Chondrocyte (in vitro differentiated cells): ENCODE measurements around the gene STMN1. TPM values are rescaled to one million over a fixed set of nuclear protein-coding genes. Genes with fewer than 3 reads are reported as not detected.

Experiments used
- DNase-seq: peaks from one replicate; pipeline ENCODE4 v3.0.0; 2021; ENCODE audit warnings: mixed read lengths, low spot score
- H3K27ac Mint-ChIP-seq: one replicate; pipeline ENCODE4 v1.8.0; 2021; ENCODE audit warnings: mild to moderate bottlenecking, moderate library complexity, mixed read lengths; ENCODE audit not compliant: unreplicated experiment
- H3K27me3 Mint-ChIP-seq: 2 replicates; pipeline ENCODE4 v1.8.0; 2021; ENCODE audit warnings: low read depth, mixed read lengths
- H3K36me3 Mint-ChIP-seq: 2 replicates; pipeline ENCODE4 v1.8.0; 2021; ENCODE audit warnings: low read depth, mixed read lengths
- H3K4me1 Mint-ChIP-seq: 2 replicates; pipeline ENCODE4 v1.8.0; 2021; ENCODE audit warnings: low read depth, mild to moderate bottlenecking, mixed read lengths
- H3K4me3 Mint-ChIP-seq: one replicate; pipeline ENCODE4 v1.8.0; 2021; ENCODE audit warnings: mild to moderate bottlenecking, moderate library complexity, mixed read lengths; ENCODE audit not compliant: unreplicated experiment
- H3K9me3 Mint-ChIP-seq: 2 replicates; pipeline ENCODE4 v1.8.0; 2021; ENCODE audit warnings: low read depth, mixed read lengths
- total RNA-seq: library from RNA; stranded (reverse); gene quantifications from 3 replicates; pipeline ENCODE4 v1.2.1, GENCODE V29; 2021
- TF ChIP-seq, protein P1 (sequence below): fragments of 200-600 bp; sonication (generic); IDR thresholded peaks from 2 replicates; pipeline ENCODE4 v1.5.0; 2021; ENCODE audit warnings: antibody characterized with exemption, mild to moderate bottlenecking, moderate library complexity

Gene STMN1
- total RNA-seq, 1 donor from 2014 or later: 152 TPM

DNA sequence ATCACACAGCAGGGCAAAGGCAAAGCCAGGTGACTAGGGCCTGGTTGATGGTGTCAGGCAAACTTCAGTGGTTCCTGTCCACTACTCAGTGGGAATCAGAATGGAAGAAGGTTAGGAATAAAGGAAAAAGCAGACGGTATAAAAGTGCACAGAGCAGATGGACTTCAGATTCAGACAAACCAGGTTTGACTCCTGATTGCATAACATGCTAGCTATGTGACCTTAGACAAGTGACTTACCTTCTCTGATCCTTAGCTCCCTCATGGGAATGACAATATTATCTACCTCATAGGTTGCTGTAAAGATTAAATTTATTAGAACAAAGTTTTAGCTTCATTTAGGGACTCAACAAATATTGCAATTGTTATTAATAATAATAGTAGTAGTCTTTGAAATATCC, 35.6 kb downstream of the STMN1 start:
- Mint-ChIP-seq H3K4me3 (no peak overlapping the region), H3K36me3 (peaks cover 5% of the 10 kb centered on the region), H3K27me3 (no peaks in the 10 kb centered on the region), H3K27ac (no peak overlapping the region), H3K9me3 (no peaks in the 10 kb centered on the region), H3K4me1 (peaks cover 18% of the 10 kb centered on the region)
- DNase-seq: no peak
- TF ChIP-seq, protein P1, sequence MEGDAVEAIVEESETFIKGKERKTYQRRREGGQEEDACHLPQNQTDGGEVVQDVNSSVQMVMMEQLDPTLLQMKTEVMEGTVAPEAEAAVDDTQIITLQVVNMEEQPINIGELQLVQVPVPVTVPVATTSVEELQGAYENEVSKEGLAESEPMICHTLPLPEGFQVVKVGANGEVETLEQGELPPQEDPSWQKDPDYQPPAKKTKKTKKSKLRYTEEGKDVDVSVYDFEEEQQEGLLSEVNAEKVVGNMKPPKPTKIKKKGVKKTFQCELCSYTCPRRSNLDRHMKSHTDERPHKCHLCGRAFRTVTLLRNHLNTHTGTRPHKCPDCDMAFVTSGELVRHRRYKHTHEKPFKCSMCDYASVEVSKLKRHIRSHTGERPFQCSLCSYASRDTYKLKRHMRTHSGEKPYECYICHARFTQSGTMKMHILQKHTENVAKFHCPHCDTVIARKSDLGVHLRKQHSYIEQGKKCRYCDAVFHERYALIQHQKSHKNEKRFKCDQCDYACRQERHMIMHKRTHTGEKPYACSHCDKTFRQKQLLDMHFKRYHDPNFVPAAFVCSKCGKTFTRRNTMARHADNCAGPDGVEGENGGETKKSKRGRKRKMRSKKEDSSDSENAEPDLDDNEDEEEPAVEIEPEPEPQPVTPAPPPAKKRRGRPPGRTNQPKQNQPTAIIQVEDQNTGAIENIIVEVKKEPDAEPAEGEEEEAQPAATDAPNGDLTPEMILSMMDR: no peak

GRCh38 chr1:25869909-25870606, 36.2 kb downstream of the STMN1 start:
- TF ChIP-seq, protein P1: no peak
- H3K27ac Mint-ChIP-seq: no peak overlapping the region
- H3K36me3 Mint-ChIP-seq: peaks cover 6% of the 10 kb centered on the region
- no peaks in the 10 kb centered on the region for H3K27me3 Mint-ChIP-seq
- no peaks in the 10 kb centered on the region for H3K9me3 Mint-ChIP-seq
- H3K4me1 Mint-ChIP-seq: peaks cover 17% of the 10 kb centered on the region
- DNase-seq: no peak
- no peak overlapping the region for H3K4me3 Mint-ChIP-seq

DNA sequence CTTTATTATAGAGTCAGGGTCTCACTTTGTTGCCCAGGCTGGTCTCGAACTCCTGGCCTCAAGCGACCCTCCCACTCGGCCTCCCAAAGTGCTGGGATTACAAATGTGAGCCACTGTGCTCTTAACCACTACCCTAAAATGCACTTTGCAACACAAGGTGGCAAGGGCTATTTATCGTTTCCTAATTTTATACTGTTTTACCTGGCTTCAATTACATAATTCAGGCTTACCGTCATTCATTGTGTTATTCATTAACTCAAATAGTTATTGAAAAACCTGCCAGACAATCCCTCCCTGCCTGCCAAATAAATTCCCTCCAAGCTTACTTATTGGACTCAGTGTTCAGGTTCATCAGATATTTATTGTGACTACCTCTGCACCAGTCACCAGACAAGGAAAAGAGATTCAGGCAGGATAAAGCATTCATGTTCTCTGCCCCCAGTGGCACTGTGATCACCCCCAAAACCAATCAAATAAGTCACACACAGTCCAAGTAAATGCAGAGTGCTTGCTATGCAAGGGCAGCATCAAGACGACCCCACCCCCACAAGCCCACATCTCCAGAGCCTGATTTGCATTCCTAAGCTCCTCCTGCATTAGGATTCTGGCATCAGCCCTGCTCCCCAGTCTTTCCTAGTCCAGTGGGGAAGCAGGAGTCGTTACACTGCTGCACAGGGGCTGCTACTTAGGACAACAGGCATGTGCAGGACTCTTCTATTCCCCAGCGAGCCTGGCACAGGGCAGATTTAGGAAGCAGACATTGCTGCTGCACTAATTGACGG, 38.8 kb downstream of the STMN1 start:
- H3K9me3 Mint-ChIP-seq: no peaks in the 10 kb centered on the region
- no peak overlapping the region for H3K27ac Mint-ChIP-seq
- H3K4me1 Mint-ChIP-seq: no peaks in the 10 kb centered on the region
- no peaks in the 10 kb centered on the region for H3K27me3 Mint-ChIP-seq
- H3K4me3 Mint-ChIP-seq: no peak overlapping the region
- peaks cover 15% of the 10 kb centered on the region for H3K36me3 Mint-ChIP-seq
- DNase-seq: no peak
- TF ChIP-seq, protein P1: no peak

DNA sequence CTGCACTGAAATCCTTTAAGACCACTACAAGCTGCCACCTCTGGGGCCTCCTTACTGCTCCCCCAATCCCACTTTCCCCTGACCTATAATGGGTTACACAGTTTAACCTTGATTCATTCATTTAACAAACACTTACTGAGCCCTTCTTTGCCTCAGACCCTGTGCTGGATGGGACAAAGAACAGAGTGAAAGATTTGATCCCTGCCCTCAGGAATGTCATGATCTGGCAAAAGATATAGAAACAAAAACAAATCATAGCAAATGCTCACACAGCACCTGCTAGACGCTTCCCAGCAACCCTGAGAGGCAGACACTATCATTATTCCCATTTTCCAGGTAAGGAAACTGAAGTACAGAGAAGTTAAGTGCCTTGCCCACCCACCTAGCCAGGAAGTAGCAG, 39.9 kb downstream of the STMN1 start:
- Mint-ChIP-seq H3K4me3 (no peak overlapping the region), H3K9me3 (no peaks in the 10 kb centered on the region), H3K27ac (no peak overlapping the region), H3K4me1 (peaks cover 3% of the 10 kb centered on the region), H3K27me3 (no peaks in the 10 kb centered on the region), H3K36me3 (peaks cover 17% of the 10 kb centered on the region)
- DNase-seq: no peak
- TF ChIP-seq, protein P1: no peak

- Mint-ChIP-seq H3K27me3 (no peaks in the 10 kb centered on the region), H3K36me3 (peaks cover 17% of the 10 kb centered on the region), H3K27ac (no peak overlapping the region), H3K9me3 (no peaks in the 10 kb centered on the region), H3K4me3 (no peak overlapping the region), H3K4me1 (peaks cover 15% of the 10 kb centered on the region)
- TF ChIP-seq, protein P1: no peak
- no peak for DNase-seq
Measured at GRCh38 chr1:25864434-25864833, 41.8 kb downstream of the STMN1 start.
